Kidney (tissue), 14 donors: ENCODE measurements around the gene GOLGA1. TPM values are rescaled to one million over a fixed set of nuclear protein-coding genes. Genes with fewer than 3 reads are reported as not detected.

Experiments used
- DNase-seq, 5 donors: peaks; one replicate each; pipeline ENCODE4 v3.0.0-alpha.2; 2013 to 2020
- FAIRE-seq: peaks from 2 replicates; lab custom pipeline; 2012; peaks lifted over from hg19 to GRCh38; lab: Jason Lieb, UNC
- H3K27ac ChIP-seq, 2 donors: one replicate each; pipeline ENCODE4 v1.7.0; 2013; ENCODE audit warnings: low read depth in 2 of 2, low read length in 2 of 2, inconsistent platforms in 1 of 2
- H3K27me3 ChIP-seq: one replicate; pipeline ENCODE4 v1.7.1; 2013; ENCODE audit warnings: low read length, inconsistent platforms; ENCODE audit not compliant: control insufficient read depth, insufficient read depth
- H3K36me3 ChIP-seq, 3 donors: one replicate each; pipeline versions ENCODE4 v1.7.0 to v1.7.1; 2013; ENCODE audit warnings: low read length in 3 of 3, control low read depth in 1 of 3, inconsistent platforms in 1 of 3; ENCODE audit not compliant: insufficient read depth in 3 of 3, control insufficient read depth in 2 of 3
- H3K4me1 ChIP-seq, 3 donors: one replicate each; pipeline versions ENCODE4 v1.7.0 to v1.7.1; 2013; ENCODE audit warnings: low read length in 3 of 3, inconsistent platforms in 1 of 3, low read depth in 1 of 3; ENCODE audit not compliant: control insufficient read depth in 2 of 3, insufficient read depth in 2 of 3
- H3K4me3 ChIP-seq, 3 donors: one replicate each; pipeline versions ENCODE4 v1.7.0 to v1.8.1; 2013; ENCODE audit warnings: low read length in 3 of 3, control low read depth in 1 of 3, inconsistent platforms in 1 of 3
- H3K9ac ChIP-seq, 3 donors: one replicate each; pipeline versions ENCODE4 v1.7.0 to v1.7.1; 2013; ENCODE audit warnings: low read length in 3 of 3, control low read depth in 1 of 3, inconsistent platforms in 1 of 3
- H3K9me3 ChIP-seq, 3 donors: one replicate each; pipeline versions ENCODE4 v1.7.0 to v1.7.1; 2013; ENCODE audit warnings: low read length in 3 of 3, control low read depth in 1 of 3, inconsistent platforms in 1 of 3; ENCODE audit not compliant: control insufficient read depth in 2 of 3, insufficient read depth in 1 of 3
- intact Hi-C: fragments of 100-400 bp; cut with DNase I; formaldehyde crosslinking; loops from one replicate; pipeline ENCODE4 v1.11.1; 2022
- polyA plus RNA-seq: library from polyadenylated mRNA; stranded (reverse); fragments of 350-450 nt; fragmentation: Illumina TruSeq; extraction: RNeasy Lipid Tissue Mini Kit (QIAGEN cat#74804); gene quantifications from one replicate; pipeline ENCODE4 v1.2.3, GENCODE V29; 2014; ENCODE audit warnings: low read depth, low replicate concordance; ENCODE audit not compliant: insufficient read depth
- total RNA-seq: library from RNA; stranded (reverse); fragmentation: NEBNext Ultra II Directional; extraction: Animal tissue kit (Norgen Biotek cat#: 25700); gene quantifications from one replicate; pipeline ENCODE4 v1.2.1, GENCODE V29; 2021
- TF ChIP-seq, protein P1 (sequence below): IDR thresholded peaks from 3 replicates; pipeline ENCODE4 v1.5.1; 2012; ENCODE audit warnings: mild to moderate bottlenecking, moderate library complexity, borderline replicate concordance; ENCODE audit not compliant: insufficient read depth; ENCODE audit errors: extremely low read depth
- donor health status: control.
- donor health status: control.
- donor health status: control.
- donor health status: control.
- donor health status: control.
- donor health status: DM: yes; HTN: yes; CAD: no.
- donor health status: Normal renal cell carcinoma (clear cell type).

Gene GOLGA1
- total and polyA plus RNA-seq, 2 donors from 2014 or later: 6.2 to 21.0 TPM

DNA sequence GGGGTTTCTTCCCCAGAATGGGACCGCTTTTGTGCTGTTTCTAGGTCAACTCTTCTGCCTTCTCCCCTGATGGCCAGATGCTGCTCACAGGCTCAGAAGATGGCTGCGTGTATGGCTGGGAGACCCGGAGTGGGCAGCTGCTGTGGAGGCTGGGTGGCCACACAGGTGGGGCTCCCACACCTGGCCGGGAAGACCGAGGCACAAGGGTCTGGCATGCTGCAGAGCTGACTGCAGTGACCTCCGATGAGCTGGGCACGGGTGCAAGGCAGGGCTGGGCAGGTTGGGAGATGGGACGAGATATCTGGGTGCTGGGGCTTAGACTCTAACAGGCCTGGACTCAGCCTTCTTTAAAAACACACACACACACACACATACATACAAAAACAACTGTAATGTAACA is 86.7 kb downstream of the GOLGA1 start:
- TF ChIP-seq, protein P1, sequence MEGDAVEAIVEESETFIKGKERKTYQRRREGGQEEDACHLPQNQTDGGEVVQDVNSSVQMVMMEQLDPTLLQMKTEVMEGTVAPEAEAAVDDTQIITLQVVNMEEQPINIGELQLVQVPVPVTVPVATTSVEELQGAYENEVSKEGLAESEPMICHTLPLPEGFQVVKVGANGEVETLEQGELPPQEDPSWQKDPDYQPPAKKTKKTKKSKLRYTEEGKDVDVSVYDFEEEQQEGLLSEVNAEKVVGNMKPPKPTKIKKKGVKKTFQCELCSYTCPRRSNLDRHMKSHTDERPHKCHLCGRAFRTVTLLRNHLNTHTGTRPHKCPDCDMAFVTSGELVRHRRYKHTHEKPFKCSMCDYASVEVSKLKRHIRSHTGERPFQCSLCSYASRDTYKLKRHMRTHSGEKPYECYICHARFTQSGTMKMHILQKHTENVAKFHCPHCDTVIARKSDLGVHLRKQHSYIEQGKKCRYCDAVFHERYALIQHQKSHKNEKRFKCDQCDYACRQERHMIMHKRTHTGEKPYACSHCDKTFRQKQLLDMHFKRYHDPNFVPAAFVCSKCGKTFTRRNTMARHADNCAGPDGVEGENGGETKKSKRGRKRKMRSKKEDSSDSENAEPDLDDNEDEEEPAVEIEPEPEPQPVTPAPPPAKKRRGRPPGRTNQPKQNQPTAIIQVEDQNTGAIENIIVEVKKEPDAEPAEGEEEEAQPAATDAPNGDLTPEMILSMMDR: no peak
- peaks cover 0 to 10% (median 0%) of the 10 kb centered on the region in 3 donors for H3K4me1 ChIP-seq
- no peak overlapping the region for H3K9ac ChIP-seq
- H3K36me3 ChIP-seq: peaks cover under 1 to 18% (median 8%) of the 10 kb centered on the region in 3 donors
- H3K9me3 ChIP-seq: no peaks in the 10 kb centered on the region
- no peak for DNase-seq
- H3K27me3 ChIP-seq: no peaks in the 10 kb centered on the region
- FAIRE-seq: no peak
- no peak overlapping the region for H3K27ac ChIP-seq
- intact Hi-C loops: loop anchor here (5.0 kb wide), 1 partner anchor 77 kb away; the partner anchor contains the start of gene OLFML2A
- H3K4me3 ChIP-seq: no peak overlapping the region

DNA sequence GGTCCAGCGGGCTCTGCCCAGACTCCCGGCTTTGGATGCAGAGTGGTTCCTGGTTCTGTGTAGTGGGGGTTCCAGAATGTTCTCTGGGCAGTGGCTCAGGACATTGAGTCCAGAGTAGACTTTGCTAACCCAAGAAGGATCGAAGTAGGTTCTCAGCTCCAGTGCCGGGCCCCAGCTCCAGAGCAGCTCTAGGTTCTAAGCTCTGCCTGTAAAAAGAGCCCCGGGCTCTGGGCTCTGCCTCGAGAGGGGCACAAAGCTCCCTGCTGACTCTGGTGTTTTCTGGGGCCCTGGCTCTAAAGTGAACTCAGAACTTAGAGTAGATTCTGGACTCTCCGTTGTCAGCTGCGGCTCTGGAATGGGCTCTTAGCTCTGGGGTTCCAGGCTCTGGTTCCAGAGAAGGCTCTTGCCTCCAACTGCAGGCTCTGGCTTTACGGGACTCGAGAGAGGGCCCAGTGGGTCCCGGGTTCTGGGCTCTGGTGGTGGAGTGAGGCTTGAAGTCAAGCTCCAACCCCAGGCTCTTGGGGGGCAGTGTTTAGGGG is 87.2 kb downstream of the GOLGA1 start:
- peaks cover 0 to 10% (median 0%) of the 10 kb centered on the region in 3 donors for H3K4me1 ChIP-seq
- intact Hi-C loops: loop anchor here (5.0 kb wide), 1 partner anchor 76 kb away; the partner anchor contains the start of gene OLFML2A
- no peak for FAIRE-seq
- H3K4me3 ChIP-seq: peak overlapping the region in 1 of 3 donors; percentile 43
- H3K27me3 ChIP-seq: no peaks in the 10 kb centered on the region
- no peak for DNase-seq
- no peaks in the 10 kb centered on the region for H3K9me3 ChIP-seq
- TF ChIP-seq, protein P1: no peak
- H3K36me3 ChIP-seq: peaks cover 0 to 13% (median 8%) of the 10 kb centered on the region in 3 donors
- no peak overlapping the region for H3K27ac ChIP-seq
- H3K9ac ChIP-seq: peak overlapping the region in 1 of 3 donors; percentile 37

DNA sequence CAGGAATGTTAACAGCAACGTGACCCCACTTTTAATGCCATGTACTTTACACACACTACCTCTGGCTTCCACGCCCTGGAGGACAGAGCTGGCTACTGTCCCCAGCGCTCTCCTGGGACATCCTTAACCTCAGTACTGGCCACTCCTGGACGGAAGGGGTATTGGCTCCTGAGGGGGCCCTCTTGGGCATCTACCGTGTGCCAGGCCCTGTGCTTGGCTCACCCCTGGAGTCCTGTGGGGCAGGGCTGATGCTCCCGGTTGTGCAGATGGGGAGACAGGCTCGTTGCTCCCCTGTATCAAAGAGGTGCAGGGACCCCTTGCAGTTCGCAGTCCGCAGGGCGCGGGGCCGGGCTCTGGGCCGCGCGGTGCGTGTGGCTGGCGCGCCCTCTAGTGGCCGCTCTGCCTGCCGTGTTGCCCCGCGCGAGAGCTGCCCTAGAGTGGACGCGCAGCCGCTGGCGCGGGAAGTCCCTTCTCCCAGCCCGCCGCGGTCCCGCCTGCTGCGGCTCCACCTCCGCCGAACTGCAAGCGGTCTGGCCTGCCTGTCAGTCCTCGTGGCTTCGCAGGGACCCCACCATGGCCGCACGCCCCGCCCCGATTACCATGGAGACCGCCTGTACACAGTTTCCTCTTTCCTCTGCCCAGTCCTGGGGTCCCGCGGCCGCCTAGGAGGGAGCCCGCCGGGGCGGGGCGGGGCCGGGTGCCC is 87.9 kb downstream of the GOLGA1 start, which contains the start of gene WDR38:
Gene WDR38 (plus strand): TSS at position 632 of the 703 bp plus-strand sequence. CDS start 72 bp downstream, outside the sequence.
- FAIRE-seq (no peak), DNase-seq (peak; percentile 75 to 91 (median 83))
- intact Hi-C loops: loop anchor here (5.0 kb wide), 1 partner anchor 76 kb away; the partner anchor contains the start of gene OLFML2A
- Histone ChIP-seq H3K27ac (no peak within 1 kb of the TSS), H3K4me3 (peak within 1 kb of the TSS in 2 of 3 donors; percentile 33 to 43), H3K4me1 (peaks cover 0 to 10% (median 0%) of the 10 kb centered on the region in 3 donors), H3K9me3 (no peaks in the 10 kb centered on the region), H3K9ac (peak within 1 kb of the TSS in 1 of 3 donors; percentile 37), H3K36me3 (peaks cover 0 to 9% (median 4%) of the 10 kb centered on the region in 3 donors), H3K27me3 (no peaks in the 10 kb centered on the region)
- TF ChIP-seq, protein P1: peak; percentile 94
